WI38 (cell line): ENCODE results near the gene ADGRV1.

Source experiments
- H3K4me3 ChIP-seq: 2 replicates; pipeline ENCODE4 v1.5.1; 2011; ENCODE audit warnings: low read depth, mild to moderate bottlenecking, control low read depth, low read length
- CTCF ChIP-seq: IDR thresholded peaks from 2 replicates; pipeline ENCODE4 v1.5.1; 2012; ENCODE audit warnings: low read depth, mild to moderate bottlenecking, control low read depth, low read length

The ADGRV1 gene

GRCh38 chr5:90888511-90889324, 330.1 kb downstream of the ADGRV1 start:
- no peak for TF ChIP-seq CTCF
- H3K4me3 ChIP-seq: no peak overlapping the region

GRCh38 chr5:90889325-90889600, 330.7 kb downstream of the ADGRV1 start:
- no peak for TF ChIP-seq CTCF
- H3K4me3 ChIP-seq: no peak overlapping the region

GRCh38 chr5:90890180-90890579, 331.6 kb downstream of the ADGRV1 start:
- no peak for TF ChIP-seq CTCF
- no peak overlapping the region for H3K4me3 ChIP-seq

GRCh38 chr5:90894866-90895420, 336.3 kb downstream of the ADGRV1 start:
- H3K4me3 ChIP-seq: no peak overlapping the region
- no peak for TF ChIP-seq CTCF

DNA sequence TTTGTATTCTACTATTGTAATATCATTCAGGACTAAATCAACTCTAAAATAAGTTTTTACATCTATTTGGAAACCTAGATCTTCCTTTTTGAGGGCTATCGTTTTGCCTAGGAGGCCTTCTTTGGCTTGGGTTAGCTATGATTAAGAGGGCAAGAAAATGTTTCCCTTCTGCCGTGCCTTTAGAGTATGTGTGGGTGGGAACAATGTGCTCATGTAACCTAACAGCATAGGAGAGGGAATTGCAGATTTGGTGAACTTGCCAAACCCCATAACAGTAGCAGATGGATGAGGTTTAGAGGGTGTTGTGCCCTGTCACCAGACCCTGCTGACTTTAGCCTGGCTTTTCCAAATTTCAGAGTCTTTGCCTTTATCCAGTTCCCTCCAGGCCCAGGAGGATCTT, 339.0 kb downstream of the ADGRV1 start:
- H3K4me3 ChIP-seq: no peak overlapping the region
- no peak for TF ChIP-seq CTCF

DNA sequence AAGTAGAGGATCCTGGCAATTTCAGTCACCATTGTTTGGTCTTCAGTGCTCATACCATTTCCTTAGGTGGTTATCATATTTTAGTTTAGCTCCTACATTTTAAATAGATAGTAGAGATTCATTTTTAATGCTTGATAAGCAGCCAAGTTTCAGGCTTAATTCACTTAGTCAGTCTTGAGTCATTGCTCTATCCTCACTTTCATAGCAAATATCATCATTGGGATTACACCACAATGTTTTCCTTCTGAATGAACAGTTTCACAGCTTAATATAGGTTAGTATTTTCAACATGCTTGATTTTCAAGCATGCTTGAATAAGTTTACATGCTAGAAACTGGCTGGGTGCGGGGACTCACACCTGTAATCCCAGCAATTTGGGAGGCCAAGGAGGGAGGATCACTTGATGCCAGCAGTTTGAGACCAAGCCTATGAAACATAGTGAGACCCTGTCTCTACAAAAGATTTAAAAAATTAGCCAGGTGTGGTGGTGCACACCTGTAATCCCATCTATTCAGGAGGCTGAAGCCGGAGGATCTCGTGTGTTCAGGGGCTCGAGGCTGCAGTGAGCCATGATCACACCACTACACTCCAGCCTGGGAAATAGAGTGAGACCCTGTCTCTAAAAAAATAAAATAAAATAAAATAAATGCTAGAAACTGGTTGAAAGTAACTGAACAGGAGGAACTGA, 339.9 kb downstream of the ADGRV1 start:
- TF ChIP-seq CTCF: no peak
- no peak overlapping the region for H3K4me3 ChIP-seq

GRCh38 chr5:90899014-90899604, 340.5 kb downstream of the ADGRV1 start:
- no peak for TF ChIP-seq CTCF
- H3K4me3 ChIP-seq: no peak overlapping the region
